GM10847 (cell line): Measurements from ENCODE around the gene HEBP1.
A peak's percentile ranks its signal among the peaks of the same experiment; 100 is the strongest.

Experiments
- POLR2A ChIP-seq: IDR thresholded peaks from 2 replicates; pipeline ENCODE4 v1.6.1; 2011; ENCODE audit not compliant: insufficient read length; ENCODE audit errors: extremely low read depth

HEBP1 gene, protein sequence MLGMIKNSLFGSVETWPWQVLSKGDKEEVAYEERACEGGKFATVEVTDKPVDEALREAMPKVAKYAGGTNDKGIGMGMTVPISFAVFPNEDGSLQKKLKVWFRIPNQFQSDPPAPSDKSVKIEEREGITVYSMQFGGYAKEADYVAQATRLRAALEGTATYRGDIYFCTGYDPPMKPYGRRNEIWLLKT

GRCh38 chr12:12999959-13000615 lies at the start of gene HEBP1:
Gene HEBP1 (minus strand): TSS chr12:13000265. CDS start chr12:13000114, 151 bp downstream.
- no peak for TF ChIP-seq POLR2A

DNA sequence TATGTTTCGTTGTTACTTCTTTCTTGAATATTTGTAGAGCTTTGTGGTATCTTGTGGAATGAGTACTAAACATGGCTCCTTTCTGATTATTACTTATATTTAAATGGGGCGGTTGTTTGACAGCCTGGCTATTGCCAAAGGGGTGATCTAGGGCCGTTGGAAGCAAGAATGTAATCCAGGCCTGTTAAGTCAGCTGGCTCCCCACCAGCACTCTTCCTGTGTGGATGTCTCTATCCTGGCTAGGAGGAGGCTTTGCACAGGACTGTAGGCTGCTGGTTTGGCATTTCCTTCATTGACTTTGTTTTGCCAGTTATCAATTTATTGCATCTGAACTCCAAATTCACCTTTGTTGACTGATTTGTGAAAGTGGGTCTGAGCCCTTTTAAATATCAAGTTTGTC lies 49.8 kb upstream of the HEBP1 start:
- TF ChIP-seq POLR2A = no peak

- TF ChIP-seq POLR2A = no peak
These were observed 46.9 kb upstream of the HEBP1 start for GRCh38 chr12:13046964-13047363.

DNA sequence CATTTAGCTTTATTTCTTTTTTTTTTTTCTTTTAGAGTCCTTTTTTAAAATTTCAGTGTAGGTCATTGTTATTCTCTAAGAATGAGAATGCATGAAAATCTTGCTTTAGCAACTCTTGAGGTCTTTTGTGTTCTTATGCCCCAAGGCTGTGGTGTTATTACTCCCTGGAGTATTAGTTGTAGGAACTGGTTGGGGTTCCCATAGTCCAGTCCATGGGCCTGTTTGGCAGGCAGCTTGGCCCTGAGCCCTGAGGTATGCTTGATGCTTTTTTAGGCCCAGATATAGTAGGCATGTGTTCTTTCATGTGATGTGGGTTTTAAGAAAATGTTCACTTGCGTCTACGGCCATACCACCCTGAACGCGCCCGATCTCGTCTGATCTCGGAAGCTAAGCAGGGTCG lies 45.8 kb upstream of the HEBP1 start:
- no peak for TF ChIP-seq POLR2A

DNA sequence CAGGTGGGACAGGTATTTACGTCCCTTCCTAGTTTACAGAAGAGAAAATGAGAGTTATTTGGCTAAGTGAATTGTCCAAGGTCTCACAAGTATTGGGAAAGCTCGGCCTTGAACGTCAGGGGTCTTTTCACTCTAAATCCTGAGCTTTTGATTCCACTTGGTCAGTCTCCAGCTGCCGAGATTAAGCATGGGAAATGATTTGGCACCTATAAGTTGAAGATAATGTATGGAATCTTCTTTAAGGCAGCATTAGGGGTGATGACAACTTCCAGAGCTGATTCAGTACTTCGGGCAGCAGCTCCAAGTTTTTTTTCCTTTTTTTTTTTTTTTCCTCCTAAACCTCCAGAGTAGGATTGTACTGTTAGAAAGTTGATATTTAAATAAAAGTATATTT lies 44.8 kb upstream of the HEBP1 start:
- no peak for TF ChIP-seq POLR2A

DNA sequence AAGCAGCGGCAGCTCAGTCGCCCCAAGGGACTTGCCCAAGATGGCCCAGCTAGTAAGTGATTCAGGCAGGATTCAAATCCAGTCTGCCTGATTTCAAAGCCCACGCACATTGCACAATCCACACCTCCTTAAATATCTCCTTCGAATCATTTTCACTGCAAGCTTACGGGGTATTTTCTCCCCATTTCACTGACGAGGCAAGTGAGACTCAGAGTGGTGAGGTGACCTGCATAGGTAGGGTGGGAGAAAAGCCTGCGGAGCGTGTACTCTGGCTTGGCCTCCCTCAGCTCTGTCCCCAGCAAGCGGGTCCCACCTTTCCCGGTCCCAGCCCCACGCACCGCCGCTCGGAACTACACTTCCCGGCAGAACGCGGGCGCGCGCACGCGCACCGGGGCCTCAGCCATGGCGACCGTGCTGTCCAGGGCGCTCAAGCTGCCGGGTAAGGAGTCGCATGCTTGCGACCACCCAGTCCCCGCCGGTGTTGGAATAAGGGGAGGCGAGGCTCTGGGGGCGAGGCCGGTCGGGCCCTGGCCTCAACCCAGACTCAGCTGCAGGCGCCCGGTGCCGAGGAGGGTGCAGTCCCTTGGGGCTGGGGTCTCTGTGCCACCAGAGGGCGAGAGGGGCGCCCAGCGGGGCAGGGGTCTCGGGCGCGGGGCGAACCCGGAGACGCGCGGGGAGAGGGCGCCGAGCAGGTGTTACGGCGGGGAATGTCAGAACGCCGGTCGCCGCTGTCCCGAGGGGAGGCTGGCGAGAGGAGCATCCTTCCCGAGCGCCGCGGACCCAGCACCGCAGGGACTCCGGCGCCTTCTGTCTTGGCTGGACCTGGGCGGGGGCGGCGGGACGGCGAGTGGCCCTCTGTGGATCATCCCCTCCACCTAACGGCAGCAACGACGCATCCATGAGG lies 44.2 kb upstream of the HEBP1 start, which contains the start of gene FAM234B:
Gene FAM234B (plus strand): TSS at position 380 of the 904 bp plus-strand sequence. CDS start 23 bp downstream, at position 403.
- peak; percentile 17 for TF ChIP-seq POLR2A

- TF ChIP-seq POLR2A = no peak
These were observed 42.7 kb upstream of the HEBP1 start for GRCh38 chr12:13042666-13043230.

DNA sequence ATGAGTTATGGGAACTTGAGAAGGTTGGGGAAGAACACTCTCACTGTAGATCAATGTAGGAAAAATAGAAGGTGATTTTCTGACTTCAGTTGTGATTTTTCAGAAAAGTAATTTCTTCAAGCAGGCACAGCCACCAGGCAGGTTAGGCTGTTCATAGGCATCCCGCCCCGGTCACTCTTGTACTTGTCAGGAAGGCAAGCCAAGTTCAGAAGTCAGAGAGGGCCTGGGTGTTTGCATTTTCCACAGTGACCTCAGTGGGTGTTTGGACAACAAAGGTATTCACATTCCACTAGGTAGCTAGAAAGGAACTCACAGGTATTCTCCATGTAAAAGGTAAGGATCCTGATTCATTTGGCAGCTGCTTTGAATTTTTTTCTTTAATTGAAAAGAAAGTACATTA lies 41.2 kb upstream of the HEBP1 start:
- no peak for TF ChIP-seq POLR2A

- TF ChIP-seq POLR2A = no peak
These were observed 39.4 kb upstream of the HEBP1 start for GRCh38 chr12:13039328-13039956.

DNA sequence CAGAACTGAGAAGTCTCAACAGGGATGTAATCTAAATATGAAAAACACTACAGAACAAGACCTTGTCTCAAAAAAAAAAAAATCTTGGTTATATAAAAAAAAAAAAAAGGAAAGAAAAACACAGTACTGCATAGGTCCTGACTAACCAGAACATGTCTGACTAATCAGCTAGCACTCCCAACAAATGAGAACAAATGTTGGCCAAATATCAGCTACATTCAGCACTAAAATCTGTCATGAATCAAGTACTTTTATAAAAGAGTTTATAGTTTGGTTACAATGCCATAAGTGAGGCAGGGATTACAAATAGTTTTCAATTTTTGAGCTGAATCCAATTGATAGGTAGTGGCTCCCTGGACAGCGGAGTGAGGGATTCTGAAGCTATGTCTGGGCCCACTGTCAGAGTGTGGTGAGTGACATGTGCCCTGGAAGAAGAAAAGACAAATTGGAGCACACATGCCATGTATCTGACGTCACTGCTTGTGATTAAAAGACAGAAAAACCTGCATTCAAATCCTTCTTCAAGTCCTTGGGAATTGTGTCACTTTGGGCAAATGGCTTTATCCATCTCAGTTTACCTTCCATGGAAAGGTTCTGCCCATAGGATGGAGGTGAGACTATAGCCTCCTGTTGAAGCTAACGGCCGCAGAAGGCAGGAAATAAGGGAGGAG lies 38.6 kb upstream of the HEBP1 start:
- no peak for TF ChIP-seq POLR2A

DNA sequence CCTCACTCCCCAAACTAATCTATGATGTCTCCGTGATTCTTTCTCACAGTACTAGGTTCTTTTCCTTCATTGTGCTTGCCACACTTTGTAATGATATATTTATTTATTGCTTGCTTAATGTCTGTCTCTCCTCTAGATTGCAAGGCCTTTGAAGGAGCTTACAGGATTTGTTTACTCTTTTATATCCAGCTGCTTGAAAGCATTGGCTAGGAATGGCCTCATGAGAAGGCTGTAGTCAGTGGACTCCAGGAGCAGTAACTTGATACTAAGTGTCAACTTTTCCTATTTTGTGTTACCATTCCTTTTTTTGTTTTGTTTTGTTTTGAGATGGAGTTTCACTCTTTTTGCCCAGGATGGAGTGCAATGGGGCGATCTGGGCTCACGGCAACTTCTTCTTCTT lies 36.8 kb upstream of the HEBP1 start:
- TF ChIP-seq POLR2A = no peak

- TF ChIP-seq POLR2A = no peak
These were observed 33.4 kb upstream of the HEBP1 start for GRCh38 chr12:13033476-13033875.

GRCh38 chr12:13032164-13032563 lies 32.1 kb upstream of the HEBP1 start:
- no peak for TF ChIP-seq POLR2A

GRCh38 chr12:13030541-13031291 lies 30.7 kb upstream of the HEBP1 start:
- TF ChIP-seq POLR2A = no peak
